ENCODE results near the gene AKIP1.
"Not testable (repeated sequence)": the region's sequence is repeated elsewhere in the genome, so short reads cannot be mapped to it uniquely, and the experiment has no call there.

DNA sequence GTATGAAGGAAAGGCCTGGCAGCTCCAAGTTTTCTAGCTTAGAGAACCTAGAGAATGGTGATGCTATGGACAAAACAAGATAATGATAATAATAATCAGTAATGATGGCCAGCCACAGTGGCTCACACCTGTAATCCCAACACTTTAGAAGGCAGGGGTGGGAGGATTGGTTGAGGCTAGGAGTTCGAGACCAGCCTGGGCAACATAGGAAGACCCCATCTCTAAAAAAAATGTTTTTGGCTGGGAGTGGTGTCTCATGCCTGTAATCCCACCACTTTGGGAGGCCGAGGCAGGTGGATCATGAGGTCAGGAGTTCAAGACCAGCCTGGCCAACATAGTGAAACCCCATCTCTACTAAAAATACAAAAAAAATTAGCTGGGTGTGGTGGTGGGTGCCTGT, 24.8 kb downstream of the AKIP1 start:
- TF ChIP-seq, protein P1, sequence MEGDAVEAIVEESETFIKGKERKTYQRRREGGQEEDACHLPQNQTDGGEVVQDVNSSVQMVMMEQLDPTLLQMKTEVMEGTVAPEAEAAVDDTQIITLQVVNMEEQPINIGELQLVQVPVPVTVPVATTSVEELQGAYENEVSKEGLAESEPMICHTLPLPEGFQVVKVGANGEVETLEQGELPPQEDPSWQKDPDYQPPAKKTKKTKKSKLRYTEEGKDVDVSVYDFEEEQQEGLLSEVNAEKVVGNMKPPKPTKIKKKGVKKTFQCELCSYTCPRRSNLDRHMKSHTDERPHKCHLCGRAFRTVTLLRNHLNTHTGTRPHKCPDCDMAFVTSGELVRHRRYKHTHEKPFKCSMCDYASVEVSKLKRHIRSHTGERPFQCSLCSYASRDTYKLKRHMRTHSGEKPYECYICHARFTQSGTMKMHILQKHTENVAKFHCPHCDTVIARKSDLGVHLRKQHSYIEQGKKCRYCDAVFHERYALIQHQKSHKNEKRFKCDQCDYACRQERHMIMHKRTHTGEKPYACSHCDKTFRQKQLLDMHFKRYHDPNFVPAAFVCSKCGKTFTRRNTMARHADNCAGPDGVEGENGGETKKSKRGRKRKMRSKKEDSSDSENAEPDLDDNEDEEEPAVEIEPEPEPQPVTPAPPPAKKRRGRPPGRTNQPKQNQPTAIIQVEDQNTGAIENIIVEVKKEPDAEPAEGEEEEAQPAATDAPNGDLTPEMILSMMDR (conservative IDR thresholded peaks at IDR 0.05; ENCODE audit: low read depth, low read length) = not testable (repeated sequence)
- not testable (repeated sequence) for TF ChIP-seq EZH2phosphoT487 (IDR thresholded peaks at IDR 0.05; ENCODE audit: borderline replicate concordance, low read length)

Measured in PC-3 (cell line).